HepG2 (cell line): ENCODE data around the gene TERC. TPM values are rescaled to one million over a fixed set of nuclear protein-coding genes. Genes with fewer than 3 reads are reported as not detected.
A peak's percentile ranks its signal among the peaks of the same experiment; 100 is the strongest.

Source experiments
- ATF1 ChIP-seq: IDR thresholded peaks from 2 replicates; pipeline ENCODE4 v1.6.1; 2016; ENCODE audit warnings: mild to moderate bottlenecking, control low read depth
- CENPX ChIP-seq: sonication (generic); formaldehyde crosslinking; IDR thresholded peaks from 2 replicates; pipeline ENCODE4 v1.9.0; 2021; ENCODE audit warnings: mild to moderate bottlenecking, missing genetic modification reagents, moderate library complexity
- GTF3A ChIP-seq: sonication (generic); formaldehyde crosslinking; conservative IDR thresholded peaks from 2 replicates; pipeline ENCODE4 v1.4.0; 2020; ENCODE audit warnings: mild to moderate bottlenecking, missing genetic modification reagents
- HCFC1 ChIP-seq: fragments of 150-350 bp; IDR thresholded peaks from 2 replicates; pipeline ENCODE4 v1.6.1; 2014; ENCODE audit warnings: low read depth, low read length
- HDAC6 ChIP-seq: fragments of 200-600 bp; sonication (generic); IDR thresholded peaks from 2 replicates; pipeline ENCODE4 v1.7.0; 2017; ENCODE audit warnings: mild to moderate bottlenecking, antibody characterized with exemption, low read length, low read depth
- HES4 ChIP-seq: sonication (generic); formaldehyde crosslinking; IDR thresholded peaks from 2 replicates; pipeline ENCODE4 v1.9.0; 2021; ENCODE audit warnings: mild to moderate bottlenecking, missing genetic modification reagents, borderline replicate concordance
- KAT7 ChIP-seq: IDR thresholded peaks from 2 replicates; pipeline ENCODE4 v1.6.1; 2018; ENCODE audit warnings: borderline replicate concordance, missing compliant biosample characterization
- MEIS2 ChIP-seq: sonication (generic); formaldehyde crosslinking; IDR thresholded peaks from 2 replicates; pipeline ENCODE4 v1.9.0; 2021; ENCODE audit warnings: mild to moderate bottlenecking, missing genetic modification reagents
- NFIC ChIP-seq: IDR thresholded peaks from 2 replicates; pipeline ENCODE4 v1.6.1; 2012; ENCODE audit warnings: mild to moderate bottlenecking, low read length, inconsistent platforms
- NPAS2 ChIP-seq: sonication (generic); formaldehyde crosslinking; IDR thresholded peaks from 2 replicates; pipeline ENCODE4 v1.8.0; 2022; ENCODE audit warnings: mild to moderate bottlenecking, missing genetic modification reagents, borderline replicate concordance
- NR2F6 ChIP-seq, 2 experiments: IDR thresholded peaks; 2 replicates each; pipeline ENCODE4 v1.6.1; 2016; ENCODE audit warnings: antibody characterized with exemption in 1 of 2, mild to moderate bottlenecking in 1 of 2
- NR3C1 ChIP-seq: sonication (generic); formaldehyde crosslinking; IDR thresholded peaks from 2 replicates; pipeline ENCODE4 v1.4.0; 2020; ENCODE audit warnings: missing genetic modification reagents
- RXRB ChIP-seq: IDR thresholded peaks from 2 replicates; pipeline ENCODE4 v1.6.1; 2016; ENCODE audit warnings: borderline replicate concordance, missing genetic modification reagents, missing compliant biosample characterization
- TARDBP ChIP-seq: sonication (generic); formaldehyde crosslinking; IDR thresholded peaks from 2 replicates; pipeline ENCODE4 v1.8.0; 2022; ENCODE audit warnings: mild to moderate bottlenecking, missing genetic modification reagents
- TRIM24 ChIP-seq: sonication (generic); formaldehyde crosslinking; IDR thresholded peaks from 2 replicates; pipeline ENCODE4 v1.8.0; 2022; ENCODE audit warnings: mild to moderate bottlenecking, missing genetic modification reagents
- ZFP62 ChIP-seq: sonication (generic); formaldehyde crosslinking; IDR thresholded peaks from 2 replicates; pipeline ENCODE4 v1.4.0; 2020; ENCODE audit warnings: missing genetic modification reagents
- ZNF274 ChIP-seq: sonication (generic); formaldehyde crosslinking; IDR thresholded peaks from 2 replicates; pipeline ENCODE4 v1.5.1; 2020; ENCODE audit warnings: mild to moderate bottlenecking, missing genetic modification reagents
- ZNF335 ChIP-seq: sonication (generic); formaldehyde crosslinking; IDR thresholded peaks from 2 replicates; pipeline ENCODE4 v1.4.0; 2020; ENCODE audit warnings: missing genetic modification reagents
- ZNF563 ChIP-seq: sonication (generic); formaldehyde crosslinking; IDR thresholded peaks from 2 replicates; pipeline ENCODE4 v1.8.0; 2022; ENCODE audit warnings: mild to moderate bottlenecking, moderate library complexity, missing genetic modification reagents
- ZNF569 ChIP-seq: sonication (generic); formaldehyde crosslinking; IDR thresholded peaks from 2 replicates; pipeline ENCODE4 v1.5.0; 2020; ENCODE audit warnings: mild to moderate bottlenecking, missing genetic modification reagents, moderate library complexity, borderline replicate concordance
- ZNF619 ChIP-seq: sonication (generic); formaldehyde crosslinking; IDR thresholded peaks from 2 replicates; pipeline ENCODE4 v1.4.0; 2020; ENCODE audit warnings: mild to moderate bottlenecking, missing genetic modification reagents
- ZNF709 ChIP-seq: sonication (generic); formaldehyde crosslinking; IDR thresholded peaks from 2 replicates; pipeline ENCODE4 v1.5.0; 2020; ENCODE audit warnings: mild to moderate bottlenecking, missing genetic modification reagents
- ZNF772 ChIP-seq: sonication (generic); formaldehyde crosslinking; IDR thresholded peaks from 2 replicates; pipeline ENCODE4 v1.5.0; 2020; ENCODE audit warnings: mild to moderate bottlenecking, missing genetic modification reagents
- ZNF790 ChIP-seq: sonication (generic); formaldehyde crosslinking; IDR thresholded peaks from 2 replicates; pipeline ENCODE4 v1.8.0; 2022; ENCODE audit warnings: missing genetic modification reagents, mild to moderate bottlenecking, borderline replicate concordance
- polyA plus RNA-seq, 8 experiments: library from polyadenylated mRNA; depleted of rRNA in 3 of 8; stranded (reverse) in 7 of 8; unstranded in 1 of 8; fragments of >200 nt; fragmentation: Illumina TruSeq in 4 of 8; extraction: Trizol in 4 of 8; gene quantifications; 2 replicates each; pipeline versions ENCODE4 v1.2.1 to v1.2.3, GENCODE V29; 2011 to 2016; ENCODE audit warnings: low read depth in 4 of 8, missing spikeins in 1 of 8, mixed read lengths in 1 of 8; ENCODE audit not compliant: insufficient read depth in 1 of 8
- total RNA-seq, 5 experiments: library from RNA; depleted of rRNA; stranded (reverse); fragments of >200 nt; fragmentation: Illumina TruSeq; extraction: Trizol; gene quantifications; 2 replicates each; pipeline ENCODE4 v1.2.3, GENCODE V29; 2016; ENCODE audit warnings: low read depth in 1 of 5
- TF ChIP-seq, protein P1 (sequence below): sonication (generic); formaldehyde crosslinking; IDR thresholded peaks from 2 replicates; pipeline ENCODE4 v1.8.0; 2022; ENCODE audit warnings: missing genetic modification reagents, mild to moderate bottlenecking, inconsistent platforms, borderline replicate concordance
- TF ChIP-seq, protein P2 (sequence below): sonication (generic); formaldehyde crosslinking; IDR thresholded peaks from 2 replicates; pipeline ENCODE4 v1.5.1; 2020; ENCODE audit warnings: missing genetic modification reagents, mild to moderate bottlenecking, borderline replicate concordance
- TF ChIP-seq, protein P3 (sequence below): IDR thresholded peaks from 2 replicates; pipeline ENCODE4 v1.6.1; 2016; ENCODE audit warnings: missing genetic modification reagents, missing compliant biosample characterization

TERC gene
- total and polyA plus RNA-seq, 2 of the 13 experiments (the other 11 are each of a cell fraction or from before 2014, with no cell fraction given), result 1.3 to 74.6 TPM

DNA sequence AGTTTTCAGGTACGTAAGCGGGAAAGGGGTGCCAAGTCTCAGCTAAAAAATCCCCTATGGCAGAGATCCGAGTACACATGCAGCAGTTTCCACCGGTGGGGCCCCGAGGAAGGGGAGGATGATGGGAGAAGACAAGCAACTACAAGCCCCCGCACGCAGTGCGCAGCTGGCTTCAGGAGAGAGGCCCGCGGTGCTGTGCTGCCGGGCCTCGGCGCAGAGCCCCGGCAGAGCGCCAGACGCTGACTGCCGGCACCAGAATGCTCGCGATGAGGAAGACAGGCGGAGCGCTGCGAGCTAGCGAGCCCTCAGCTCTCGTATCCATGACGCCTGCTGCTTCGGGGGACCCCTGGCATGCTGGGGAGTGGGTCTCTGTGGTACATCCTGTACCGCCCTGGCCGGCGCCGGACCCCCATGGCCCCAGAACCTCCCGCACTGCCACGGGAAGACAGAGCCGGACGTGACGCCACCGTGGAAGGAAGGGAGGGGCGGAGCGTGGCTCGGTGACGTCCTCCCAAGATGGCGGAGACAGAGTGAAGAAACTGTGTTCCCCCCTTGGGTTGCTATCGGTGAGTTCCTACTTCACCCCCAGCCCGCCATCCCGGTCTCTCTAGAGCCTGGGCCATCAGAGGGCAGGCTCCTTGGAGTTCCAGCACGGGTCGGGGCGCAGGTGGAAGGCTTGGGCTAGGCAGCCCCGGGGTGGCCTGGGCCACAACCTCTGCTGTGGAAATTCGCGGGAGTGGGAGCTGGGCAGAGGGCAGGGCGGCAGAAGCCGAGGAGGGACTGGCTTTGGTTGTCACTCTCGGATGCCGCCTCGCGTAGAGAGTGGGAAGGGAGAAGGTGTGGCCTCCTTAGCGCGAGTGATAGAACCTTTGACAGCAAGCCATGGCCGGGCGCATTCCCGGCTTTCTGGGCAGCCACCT lies 8.3 kb upstream of the TERC start, which contains the start of gene MYNN (continued):
- peak; percentile 87 for TF ChIP-seq ZNF563 (CRISPR knock-in tag)
- TF ChIP-seq TRIM24 (CRISPR knock-in tag), result no peak
- peak; percentile 93; the same call in 1 of the 2 replicates for TF ChIP-seq ZNF772 (CRISPR knock-in tag)
- no peak for TF ChIP-seq HCFC1
- no peak for TF ChIP-seq NR3C1 (CRISPR knock-in tag)
- peak; percentile 14; the same call in 1 of the 2 replicates for TF ChIP-seq TARDBP (CRISPR knock-in tag)
- peak; percentile 86; the same call in 1 of the 2 replicates for TF ChIP-seq ZNF619 (CRISPR knock-in tag)
- no peak for TF ChIP-seq NR2F6 (IDR thresholded peaks at IDR 0.05)
- TF ChIP-seq NR2F6 (CRISPR knock-in tag; IDR thresholded peaks at IDR 0.05), result no peak
- 0 out of 2 replicates have a peak, but pooled peaks have one; percentile 58 for TF ChIP-seq ZNF790 (CRISPR knock-in tag)
- TF ChIP-seq, protein P1, sequence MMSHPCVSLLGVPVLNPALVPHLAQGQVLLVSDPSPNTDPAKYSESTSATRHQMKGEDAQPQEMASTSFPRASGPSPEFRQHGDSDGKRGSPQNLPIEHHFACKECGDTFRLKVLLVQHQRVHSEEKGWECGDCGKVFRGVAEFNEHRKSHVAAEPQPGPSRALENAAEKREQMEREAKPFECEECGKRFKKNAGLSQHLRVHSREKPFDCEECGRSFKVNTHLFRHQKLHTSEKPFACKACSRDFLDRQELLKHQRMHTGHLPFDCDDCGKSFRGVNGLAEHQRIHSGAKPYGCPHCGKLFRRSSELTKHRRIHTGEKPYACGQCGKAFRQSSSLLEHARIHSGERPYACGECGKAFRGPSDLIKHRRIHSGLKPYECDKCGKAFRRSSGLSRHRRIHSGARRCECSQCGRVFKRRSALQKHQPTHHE (CRISPR knock-in tag), result peak; percentile 98
- TF ChIP-seq MEIS2 (CRISPR knock-in tag), result peak; percentile 30; the same call in 1 of the 2 replicates
- TF ChIP-seq ZFP62, result 0 out of 2 replicates have a peak, but pooled peaks have one; percentile 35
- TF ChIP-seq, protein P2, sequence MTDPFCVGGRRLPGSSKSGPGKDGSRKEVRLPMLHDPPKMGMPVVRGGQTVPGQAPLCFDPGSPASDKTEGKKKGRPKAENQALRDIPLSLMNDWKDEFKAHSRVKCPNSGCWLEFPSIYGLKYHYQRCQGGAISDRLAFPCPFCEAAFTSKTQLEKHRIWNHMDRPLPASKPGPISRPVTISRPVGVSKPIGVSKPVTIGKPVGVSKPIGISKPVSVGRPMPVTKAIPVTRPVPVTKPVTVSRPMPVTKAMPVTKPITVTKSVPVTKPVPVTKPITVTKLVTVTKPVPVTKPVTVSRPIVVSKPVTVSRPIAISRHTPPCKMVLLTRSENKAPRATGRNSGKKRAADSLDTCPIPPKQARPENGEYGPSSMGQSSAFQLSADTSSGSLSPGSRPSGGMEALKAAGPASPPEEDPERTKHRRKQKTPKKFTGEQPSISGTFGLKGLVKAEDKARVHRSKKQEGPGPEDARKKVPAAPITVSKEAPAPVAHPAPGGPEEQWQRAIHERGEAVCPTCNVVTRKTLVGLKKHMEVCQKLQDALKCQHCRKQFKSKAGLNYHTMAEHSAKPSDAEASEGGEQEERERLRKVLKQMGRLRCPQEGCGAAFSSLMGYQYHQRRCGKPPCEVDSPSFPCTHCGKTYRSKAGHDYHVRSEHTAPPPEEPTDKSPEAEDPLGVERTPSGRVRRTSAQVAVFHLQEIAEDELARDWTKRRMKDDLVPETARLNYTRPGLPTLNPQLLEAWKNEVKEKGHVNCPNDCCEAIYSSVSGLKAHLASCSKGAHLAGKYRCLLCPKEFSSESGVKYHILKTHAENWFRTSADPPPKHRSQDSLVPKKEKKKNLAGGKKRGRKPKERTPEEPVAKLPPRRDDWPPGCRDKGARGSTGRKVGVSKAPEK (CRISPR knock-in tag), result peak; percentile 74; the same call in 1 of the 2 replicates
- TF ChIP-seq ZNF569, result no peak
- TF ChIP-seq RXRB (CRISPR knock-in tag), result no peak
- TF ChIP-seq, protein P3, sequence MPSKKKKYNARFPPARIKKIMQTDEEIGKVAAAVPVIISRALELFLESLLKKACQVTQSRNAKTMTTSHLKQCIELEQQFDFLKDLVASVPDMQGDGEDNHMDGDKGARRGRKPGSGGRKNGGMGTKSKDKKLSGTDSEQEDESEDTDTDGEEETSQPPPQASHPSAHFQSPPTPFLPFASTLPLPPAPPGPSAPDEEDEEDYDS (CRISPR knock-in tag), result peak; percentile 88
- TF ChIP-seq NPAS2 (CRISPR knock-in tag), result no peak
- TF ChIP-seq ZNF709 (CRISPR knock-in tag), result peak; percentile 95
- TF ChIP-seq ZNF274, result peak; percentile 87; the same call in 1 of the 2 replicates
- peak; percentile 87 for TF ChIP-seq ATF1 (CRISPR knock-in tag)
- TF ChIP-seq ZNF335 (CRISPR knock-in tag), result no peak
- TF ChIP-seq CENPX, result no peak
- no peak for TF ChIP-seq HDAC6
- TF ChIP-seq NFIC, result no peak
- TF ChIP-seq HES4 (CRISPR knock-in tag), result peak; percentile 86; the same call in 1 of the 2 replicates
- peak; percentile 76 for TF ChIP-seq KAT7 (CRISPR knock-in tag)
- TF ChIP-seq GTF3A, result peak; percentile 80; the same call in 1 of the 2 replicates
